Thoracic aorta (tissue), 2 donors: ENCODE data around the gene GABRG2. TPM values are rescaled to one million over a fixed set of nuclear protein-coding genes. Genes with fewer than 3 reads are reported as not detected.

Source experiments
- ATAC-seq: fragments of 150-250 bp; one replicate; pipeline ENCODE4 v1.8.0; 2017; ENCODE audit warnings: low read depth; ENCODE audit not compliant: insufficient number of reproducible peaks, low FRiP score
- DNase-seq: peaks from one replicate; pipeline ENCODE4 v3.0.0-alpha.2; 2020; ENCODE audit warnings: low spot score
- H3K27ac ChIP-seq, 2 donors: fragments of 200-600 bp; sonication (generic); 1 replicate in 1 of 2; 2 replicates in 1 of 2; pipeline ENCODE4 v1.5.1; 2016; ENCODE audit warnings: mild to moderate bottlenecking in 2 of 2, moderate library complexity in 2 of 2
- H3K27me3 ChIP-seq: fragments of 200-600 bp; sonication (generic); replicated peaks from 2 replicates; pipeline ENCODE4 v1.6.0; 2016; ENCODE audit warnings: mild to moderate bottlenecking; ENCODE audit not compliant: insufficient read depth
- H3K36me3 ChIP-seq: fragments of 200-600 bp; sonication (generic); one replicate; pipeline ENCODE4 v1.5.1; 2016
- H3K4me1 ChIP-seq, 2 donors: fragments of 200-600 bp; sonication (generic); 1 replicate in 1 of 2; 2 replicates in 1 of 2; pipeline versions ENCODE4 v1.5.1 to v1.6.0; 2016; ENCODE audit warnings: low read depth in 2 of 2, mild to moderate bottlenecking in 1 of 2; ENCODE audit not compliant: control insufficient read depth in 1 of 2
- H3K4me3 ChIP-seq: fragments of 200-600 bp; sonication (generic); 2 replicates; pipeline ENCODE4 v1.5.1; 2016; ENCODE audit warnings: mild to moderate bottlenecking
- H3K9me3 ChIP-seq: fragments of 200-600 bp; sonication (generic); 2 replicates; pipeline ENCODE4 v1.5.1; 2016
- CTCF ChIP-seq: fragments of 200-600 bp; sonication (generic); IDR thresholded peaks from one replicate; pipeline ENCODE4 v1.5.1; 2019; ENCODE audit warnings: antibody characterized with exemption
- total RNA-seq, 2 donors: library from RNA; depleted of rRNA; stranded (reverse); fragments of >200 nt; gene quantifications; one replicate each; pipeline versions ENCODE4 v1.1.0 to v1.2.3, GENCODE V29; 2016

The GABRG2 gene
- total RNA-seq, 2 donors from 2014 or later: not detected

- Histone ChIP-seq H3K27me3 (no peaks in the 10 kb centered on the region), H3K4me1 (no peaks in the 10 kb centered on the region), H3K4me3 (no peak overlapping the region), H3K36me3 (no peaks in the 10 kb centered on the region), H3K27ac (no peak overlapping the region), H3K9me3 (no peaks in the 10 kb centered on the region)
- no peak for TF ChIP-seq CTCF
- DNase-seq (no peak), ATAC-seq (no peak)
Observed at GRCh38 chr5:162174358-162174974, 106.9 kb downstream of the GABRG2 start.

GRCh38 chr5:162187371-162187770 lies 119.8 kb downstream of the GABRG2 start:
- Histone ChIP-seq H3K27me3 (no peaks in the 10 kb centered on the region), H3K36me3 (no peaks in the 10 kb centered on the region), H3K9me3 (no peaks in the 10 kb centered on the region), H3K4me3 (no peak overlapping the region), H3K4me1 (no peaks in the 10 kb centered on the region), H3K27ac (no peak overlapping the region)
- ATAC-seq (no peak), DNase-seq (no peak)
- no peak for TF ChIP-seq CTCF

- H3K9me3 ChIP-seq: no peaks in the 10 kb centered on the region
- H3K27me3 ChIP-seq: no peaks in the 10 kb centered on the region
- no peak overlapping the region for H3K4me3 ChIP-seq
- TF ChIP-seq CTCF: no peak
- H3K4me1 ChIP-seq: no peaks in the 10 kb centered on the region
- DNase-seq: no peak
- H3K27ac ChIP-seq: no peak overlapping the region
- no peak for ATAC-seq
- H3K36me3 ChIP-seq: no peaks in the 10 kb centered on the region
Observed at GRCh38 chr5:162189719-162190118, 122.1 kb downstream of the GABRG2 start.

- H3K27me3 ChIP-seq: no peaks in the 10 kb centered on the region
- ATAC-seq: no peak
- no peaks in the 10 kb centered on the region for H3K9me3 ChIP-seq
- no peaks in the 10 kb centered on the region for H3K36me3 ChIP-seq
- H3K4me3 ChIP-seq: no peak overlapping the region
- H3K4me1 ChIP-seq: no peaks in the 10 kb centered on the region
- no peak for TF ChIP-seq CTCF
- H3K27ac ChIP-seq: no peak overlapping the region
- DNase-seq: no peak
Observed at GRCh38 chr5:162193012-162193411, 125.4 kb downstream of the GABRG2 start.

GRCh38 chr5:162196351-162196750 lies 128.8 kb downstream of the GABRG2 start:
- Histone ChIP-seq H3K36me3 (no peaks in the 10 kb centered on the region), H3K27ac (no peak overlapping the region), H3K4me3 (no peak overlapping the region), H3K9me3 (no peaks in the 10 kb centered on the region), H3K27me3 (no peaks in the 10 kb centered on the region), H3K4me1 (no peaks in the 10 kb centered on the region)
- ATAC-seq (no peak), DNase-seq (no peak)
- no peak for TF ChIP-seq CTCF
